SK-N-SH treated with all-trans-retinoic acid at 6 μM for 48 hours (cell line): ENCODE measurements around the gene IMMP2L.

ENCODE experiments used
- ATAC-seq: fragments of 200-7000 bp; cut with Tn5 transposase; 3 replicates; pipeline ENCODE4 v1.9.1; 2020; ENCODE audit warnings: mild to moderate bottlenecking, moderate library complexity
- ARNTL ChIP-seq: fragments of 450-650 bp; formaldehyde crosslinking; IDR thresholded peaks from 2 replicates; pipeline ENCODE4 v1.5.0; 2020; ENCODE audit warnings: low read depth, mild to moderate bottlenecking, moderate library complexity, borderline replicate concordance
- BACH2 ChIP-seq: fragments of 250-450 bp; sonication (Bioruptor Pico); IDR thresholded peaks from 2 replicates; pipeline ENCODE4 v1.9.0; 2021; ENCODE audit warnings: mild to moderate bottlenecking, borderline replicate concordance
- GLIS3 ChIP-seq: fragments of 250-450 bp; sonication (Bioruptor Pico); IDR thresholded peaks from 2 replicates; pipeline ENCODE4 v1.5.0; 2020; ENCODE audit warnings: mild to moderate bottlenecking, moderate library complexity
- ISL1 ChIP-seq: fragments of 250-450 bp; sonication (Bioruptor Pico); IDR thresholded peaks from 2 replicates; pipeline ENCODE4 v2.1.2; 2022; ENCODE audit warnings: mild to moderate bottlenecking, moderate library complexity
- OSR1 ChIP-seq: fragments of 250-450 bp; sonication (Bioruptor Pico); IDR thresholded peaks from 2 replicates; pipeline ENCODE4 v1.8.0; 2022; ENCODE audit warnings: moderate library complexity, mild to moderate bottlenecking, inconsistent platforms
- PPARA ChIP-seq: fragments of 250-450 bp; sonication (Bioruptor Pico); IDR thresholded peaks from 2 replicates; pipeline ENCODE4 v1.5.0; 2020; ENCODE audit warnings: mild to moderate bottlenecking, borderline replicate concordance
- RARB ChIP-seq: fragments of 250-450 bp; sonication (Bioruptor Pico); IDR thresholded peaks from 2 replicates; pipeline ENCODE4 v1.8.0; 2021; ENCODE audit warnings: mild to moderate bottlenecking, moderate library complexity
- SNAI2 ChIP-seq: fragments of 250-450 bp; sonication (Bioruptor Pico); IDR thresholded peaks from 2 replicates; pipeline ENCODE4 v1.5.0; 2020; ENCODE audit warnings: mild to moderate bottlenecking, moderate library complexity
- TCF4 ChIP-seq: fragments of 250-450 bp; sonication (Bioruptor Pico); IDR thresholded peaks from 2 replicates; pipeline ENCODE4 v1.8.0; 2021; ENCODE audit warnings: mild to moderate bottlenecking, moderate library complexity, borderline replicate concordance
- TOX ChIP-seq: fragments of 250-450 bp; sonication (Bioruptor Pico); IDR thresholded peaks from 2 replicates; pipeline ENCODE4 v1.8.0; 2021; ENCODE audit warnings: mild to moderate bottlenecking, moderate library complexity, borderline replicate concordance
- ZC3H10 ChIP-seq: fragments of 250-450 bp; sonication (Bioruptor Pico); IDR thresholded peaks from 2 replicates; pipeline ENCODE4 v1.5.1; 2021; ENCODE audit warnings: mild to moderate bottlenecking, moderate library complexity
- ZFP3 ChIP-seq: fragments of 250-450 bp; sonication (Bioruptor Pico); IDR thresholded peaks from 2 replicates; pipeline ENCODE4 v1.5.0; 2020; ENCODE audit warnings: mild to moderate bottlenecking, moderate library complexity
- ZFP30 ChIP-seq: fragments of 450-650 bp; formaldehyde crosslinking; IDR thresholded peaks from 2 replicates; pipeline ENCODE4 v1.5.0; 2022; ENCODE audit warnings: mild to moderate bottlenecking, moderate library complexity
- ZNF565 ChIP-seq: fragments of 450-650 bp; formaldehyde crosslinking; conservative IDR thresholded peaks from 2 replicates; pipeline ENCODE4 v1.5.0; 2020; ENCODE audit warnings: low read depth, mild to moderate bottlenecking, moderate library complexity
- ZNF70 ChIP-seq: fragments of 450-650 bp; formaldehyde crosslinking; IDR thresholded peaks from 2 replicates; pipeline ENCODE4 v1.5.0; 2020; ENCODE audit warnings: mild to moderate bottlenecking, moderate library complexity
- ZNF8 ChIP-seq: fragments of 450-650 bp; formaldehyde crosslinking; IDR thresholded peaks from 2 replicates; pipeline ENCODE4 v1.5.0; 2020; ENCODE audit warnings: mild to moderate bottlenecking, moderate library complexity
- TF ChIP-seq, protein P1 (sequence below): fragments of 250-450 bp; sonication (Bioruptor Pico); IDR thresholded peaks from 2 replicates; pipeline ENCODE4 v1.8.0; 2021; ENCODE audit warnings: low read depth, mild to moderate bottlenecking, moderate library complexity, borderline replicate concordance
- TF ChIP-seq, protein P2 (sequence below): fragments of 250-450 bp; sonication (Bioruptor Pico); IDR thresholded peaks from 2 replicates; pipeline ENCODE4 v1.5.1; 2020; ENCODE audit warnings: low read depth, mild to moderate bottlenecking, moderate library complexity
- TF ChIP-seq, protein P3 (sequence below): fragments of 250-450 bp; sonication (Bioruptor Pico); IDR thresholded peaks from 2 replicates; pipeline ENCODE4 v1.5.0; 2020; ENCODE audit warnings: mild to moderate bottlenecking, moderate library complexity
- TF ChIP-seq, protein P4 (sequence below): fragments of 250-450 bp; sonication (Bioruptor Pico); IDR thresholded peaks from 2 replicates; pipeline ENCODE4 v1.8.0; 2020; ENCODE audit warnings: mild to moderate bottlenecking, moderate library complexity, borderline replicate concordance
- TF ChIP-seq, protein P5 (sequence below): fragments of 250-450 bp; sonication (Bioruptor Pico); IDR thresholded peaks from 2 replicates; pipeline ENCODE4 v1.5.1; 2021; ENCODE audit warnings: mild to moderate bottlenecking, moderate library complexity

IMMP2L gene

DNA sequence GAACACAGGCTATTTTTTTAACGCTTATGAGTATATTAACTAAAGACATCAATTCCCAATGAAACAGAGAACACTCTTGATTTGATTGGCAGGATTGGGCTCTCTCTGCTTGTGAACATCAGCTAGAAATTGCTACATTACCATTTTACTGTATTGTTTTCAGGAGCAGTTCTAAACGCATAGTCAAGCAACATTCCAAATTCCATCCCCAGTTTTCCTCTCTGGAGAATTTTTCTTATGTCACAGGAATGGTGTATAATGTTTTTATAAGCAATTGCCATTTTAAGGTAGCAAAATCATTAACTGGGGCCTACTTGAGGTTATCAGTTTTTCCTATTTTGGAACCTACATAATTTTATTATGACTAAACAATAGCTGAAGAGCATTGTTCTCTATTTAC, 748.3 kb downstream of the IMMP2L start:
- no peak for ATAC-seq
- TF ChIP-seq ZC3H10 (no peak), SNAI2 (CRISPR knock-in tag) (no peak), ZNF70 (no peak), TCF4 (CRISPR knock-in tag) (no peak), ZFP30 (no peak)
- TF ChIP-seq, protein P1, sequence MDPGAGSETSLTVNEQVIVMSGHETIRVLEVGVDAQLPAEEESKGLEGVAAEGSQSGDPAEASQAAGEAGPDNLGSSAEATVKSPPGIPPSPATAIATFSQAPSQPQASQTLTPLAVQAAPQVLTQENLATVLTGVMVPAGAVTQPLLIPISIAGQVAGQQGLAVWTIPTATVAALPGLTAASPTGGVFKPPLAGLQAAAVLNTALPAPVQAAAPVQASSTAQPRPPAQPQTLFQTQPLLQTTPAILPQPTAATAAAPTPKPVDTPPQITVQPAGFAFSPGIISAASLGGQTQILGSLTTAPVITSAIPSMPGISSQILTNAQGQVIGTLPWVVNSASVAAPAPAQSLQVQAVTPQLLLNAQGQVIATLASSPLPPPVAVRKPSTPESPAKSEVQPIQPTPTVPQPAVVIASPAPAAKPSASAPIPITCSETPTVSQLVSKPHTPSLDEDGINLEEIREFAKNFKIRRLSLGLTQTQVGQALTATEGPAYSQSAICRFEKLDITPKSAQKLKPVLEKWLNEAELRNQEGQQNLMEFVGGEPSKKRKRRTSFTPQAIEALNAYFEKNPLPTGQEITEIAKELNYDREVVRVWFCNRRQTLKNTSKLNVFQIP = no peak

DNA sequence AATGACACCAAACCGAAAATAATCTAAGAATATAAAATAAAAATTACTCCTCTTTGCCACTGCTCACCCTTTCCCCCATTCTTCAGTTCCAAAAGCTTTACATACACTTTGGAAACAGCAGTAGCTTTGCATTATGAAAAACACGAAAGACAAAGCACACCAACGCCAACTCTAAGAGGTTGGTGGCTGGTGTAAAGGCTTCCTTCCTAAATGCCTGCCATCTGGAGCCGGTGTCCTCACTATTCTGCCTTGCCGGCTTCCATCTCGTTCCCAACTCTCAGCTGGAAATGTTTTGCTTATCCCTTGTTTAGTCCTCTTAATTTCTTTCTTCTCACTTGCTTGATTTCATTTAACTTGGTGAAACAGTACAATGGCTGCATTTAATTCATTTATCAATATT, 752.5 kb downstream of the IMMP2L start:
- ATAC-seq = no peak
- TF ChIP-seq ARNTL = no peak
- no peak for TF ChIP-seq BACH2 (CRISPR knock-in tag)
- TF ChIP-seq, all 23 proteins: peak for 0

DNA sequence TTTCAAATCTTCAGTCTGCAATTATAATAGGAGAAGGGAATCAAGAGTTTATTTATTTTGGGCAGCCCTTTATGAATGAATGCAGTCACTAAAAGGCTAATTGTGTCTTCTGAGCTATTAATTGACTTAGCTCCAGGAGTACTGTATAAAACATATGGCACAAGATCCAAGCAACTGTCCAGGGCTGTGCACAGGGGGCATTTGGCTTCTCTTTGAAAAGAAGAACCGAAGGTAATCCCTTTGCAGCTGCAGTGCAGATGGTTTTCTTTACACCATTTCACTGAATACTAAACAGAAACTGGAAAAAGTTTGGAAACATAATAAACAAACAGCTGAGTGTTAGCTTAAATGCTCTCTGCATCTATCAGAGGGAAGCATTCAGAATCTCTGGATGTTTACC, 753.9 kb downstream of the IMMP2L start:
- no peak for ATAC-seq

More for the DNA sequence above, 753.9 kb downstream of the IMMP2L start:
- TF ChIP-seq ZNF8 (CRISPR knock-in tag) (no peak), OSR1 (CRISPR knock-in tag) (no peak), TOX (CRISPR knock-in tag) (no peak), ZNF565 (CRISPR knock-in tag) (no peak), PPARA (CRISPR knock-in tag) (no peak), BACH2 (CRISPR knock-in tag) (no peak), TCF4 (CRISPR knock-in tag) (no peak), SNAI2 (CRISPR knock-in tag) (no peak), RARB (CRISPR knock-in tag) (no peak), ZFP3 (CRISPR knock-in tag) (no peak), GLIS3 (no peak), ZNF70 (no peak), ISL1 (no peak)
- TF ChIP-seq, protein P2, sequence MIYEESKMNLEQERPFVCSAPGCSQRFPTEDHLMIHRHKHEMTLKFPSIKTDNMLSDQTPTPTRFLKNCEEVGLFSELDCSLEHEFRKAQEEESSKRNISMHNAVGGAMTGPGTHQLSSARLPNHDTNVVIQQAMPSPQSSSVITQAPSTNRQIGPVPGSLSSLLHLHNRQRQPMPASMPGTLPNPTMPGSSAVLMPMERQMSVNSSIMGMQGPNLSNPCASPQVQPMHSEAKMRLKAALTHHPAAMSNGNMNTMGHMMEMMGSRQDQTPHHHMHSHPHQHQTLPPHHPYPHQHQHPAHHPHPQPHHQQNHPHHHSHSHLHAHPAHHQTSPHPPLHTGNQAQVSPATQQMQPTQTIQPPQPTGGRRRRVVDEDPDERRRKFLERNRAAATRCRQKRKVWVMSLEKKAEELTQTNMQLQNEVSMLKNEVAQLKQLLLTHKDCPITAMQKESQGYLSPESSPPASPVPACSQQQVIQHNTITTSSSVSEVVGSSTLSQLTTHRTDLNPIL (CRISPR knock-in tag) = no peak
- TF ChIP-seq, protein P3, sequence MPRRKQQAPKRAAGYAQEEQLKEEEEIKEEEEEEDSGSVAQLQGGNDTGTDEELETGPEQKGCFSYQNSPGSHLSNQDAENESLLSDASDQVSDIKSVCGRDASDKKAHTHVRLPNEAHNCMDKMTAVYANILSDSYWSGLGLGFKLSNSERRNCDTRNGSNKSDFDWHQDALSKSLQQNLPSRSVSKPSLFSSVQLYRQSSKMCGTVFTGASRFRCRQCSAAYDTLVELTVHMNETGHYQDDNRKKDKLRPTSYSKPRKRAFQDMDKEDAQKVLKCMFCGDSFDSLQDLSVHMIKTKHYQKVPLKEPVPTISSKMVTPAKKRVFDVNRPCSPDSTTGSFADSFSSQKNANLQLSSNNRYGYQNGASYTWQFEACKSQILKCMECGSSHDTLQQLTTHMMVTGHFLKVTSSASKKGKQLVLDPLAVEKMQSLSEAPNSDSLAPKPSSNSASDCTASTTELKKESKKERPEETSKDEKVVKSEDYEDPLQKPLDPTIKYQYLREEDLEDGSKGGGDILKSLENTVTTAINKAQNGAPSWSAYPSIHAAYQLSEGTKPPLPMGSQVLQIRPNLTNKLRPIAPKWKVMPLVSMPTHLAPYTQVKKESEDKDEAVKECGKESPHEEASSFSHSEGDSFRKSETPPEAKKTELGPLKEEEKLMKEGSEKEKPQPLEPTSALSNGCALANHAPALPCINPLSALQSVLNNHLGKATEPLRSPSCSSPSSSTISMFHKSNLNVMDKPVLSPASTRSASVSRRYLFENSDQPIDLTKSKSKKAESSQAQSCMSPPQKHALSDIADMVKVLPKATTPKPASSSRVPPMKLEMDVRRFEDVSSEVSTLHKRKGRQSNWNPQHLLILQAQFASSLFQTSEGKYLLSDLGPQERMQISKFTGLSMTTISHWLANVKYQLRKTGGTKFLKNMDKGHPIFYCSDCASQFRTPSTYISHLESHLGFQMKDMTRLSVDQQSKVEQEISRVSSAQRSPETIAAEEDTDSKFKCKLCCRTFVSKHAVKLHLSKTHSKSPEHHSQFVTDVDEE = no peak
- TF ChIP-seq, protein P1 = no peak
- TF ChIP-seq, protein P4, sequence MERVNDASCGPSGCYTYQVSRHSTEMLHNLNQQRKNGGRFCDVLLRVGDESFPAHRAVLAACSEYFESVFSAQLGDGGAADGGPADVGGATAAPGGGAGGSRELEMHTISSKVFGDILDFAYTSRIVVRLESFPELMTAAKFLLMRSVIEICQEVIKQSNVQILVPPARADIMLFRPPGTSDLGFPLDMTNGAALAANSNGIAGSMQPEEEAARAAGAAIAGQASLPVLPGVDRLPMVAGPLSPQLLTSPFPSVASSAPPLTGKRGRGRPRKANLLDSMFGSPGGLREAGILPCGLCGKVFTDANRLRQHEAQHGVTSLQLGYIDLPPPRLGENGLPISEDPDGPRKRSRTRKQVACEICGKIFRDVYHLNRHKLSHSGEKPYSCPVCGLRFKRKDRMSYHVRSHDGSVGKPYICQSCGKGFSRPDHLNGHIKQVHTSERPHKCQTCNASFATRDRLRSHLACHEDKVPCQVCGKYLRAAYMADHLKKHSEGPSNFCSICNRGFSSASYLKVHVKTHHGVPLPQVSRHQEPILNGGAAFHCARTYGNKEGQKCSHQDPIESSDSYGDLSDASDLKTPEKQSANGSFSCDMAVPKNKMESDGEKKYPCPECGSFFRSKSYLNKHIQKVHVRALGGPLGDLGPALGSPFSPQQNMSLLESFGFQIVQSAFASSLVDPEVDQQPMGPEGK (CRISPR knock-in tag) = no peak
- TF ChIP-seq, protein P5, sequence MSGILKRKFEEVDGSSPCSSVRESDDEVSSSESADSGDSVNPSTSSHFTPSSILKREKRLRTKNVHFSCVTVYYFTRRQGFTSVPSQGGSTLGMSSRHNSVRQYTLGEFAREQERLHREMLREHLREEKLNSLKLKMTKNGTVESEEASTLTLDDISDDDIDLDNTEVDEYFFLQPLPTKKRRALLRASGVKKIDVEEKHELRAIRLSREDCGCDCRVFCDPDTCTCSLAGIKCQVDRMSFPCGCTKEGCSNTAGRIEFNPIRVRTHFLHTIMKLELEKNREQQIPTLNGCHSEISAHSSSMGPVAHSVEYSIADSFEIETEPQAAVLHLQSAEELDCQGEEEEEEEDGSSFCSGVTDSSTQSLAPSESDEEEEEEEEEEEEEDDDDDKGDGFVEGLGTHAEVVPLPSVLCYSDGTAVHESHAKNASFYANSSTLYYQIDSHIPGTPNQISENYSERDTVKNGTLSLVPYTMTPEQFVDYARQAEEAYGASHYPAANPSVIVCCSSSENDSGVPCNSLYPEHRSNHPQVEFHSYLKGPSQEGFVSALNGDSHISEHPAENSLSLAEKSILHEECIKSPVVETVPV (CRISPR knock-in tag) = no peak
